Prostate gland (tissue), 2 donors: ENCODE data around the gene ARHGAP26.

Experiments used
- POLR2A ChIP-seq: fragments of 450-650 bp; IDR thresholded peaks from one replicate; pipeline ENCODE4 v1.6.1; 2016; ENCODE audit warnings: antibody characterized with exemption, mild to moderate bottlenecking
- POLR2AphosphoS5 ChIP-seq: sonication (generic); formaldehyde crosslinking; IDR thresholded peaks from one replicate; pipeline ENCODE4 v1.6.1; 2017; ENCODE audit warnings: antibody characterized with exemption
- TF ChIP-seq, protein P1 (sequence below), 4 experiments: fragments of 200-600 bp in 2 of 4; fragments of 450-650 bp in 2 of 4; sonication (generic) in 2 of 4; IDR thresholded peaks; 1 replicate in 3 of 4; 2 replicates in 1 of 4; pipeline ENCODE4 v1.5.1; 2016 to 2019; ENCODE audit warnings: antibody characterized with exemption in 4 of 4, mild to moderate bottlenecking in 2 of 4, moderate library complexity in 2 of 4

DNA sequence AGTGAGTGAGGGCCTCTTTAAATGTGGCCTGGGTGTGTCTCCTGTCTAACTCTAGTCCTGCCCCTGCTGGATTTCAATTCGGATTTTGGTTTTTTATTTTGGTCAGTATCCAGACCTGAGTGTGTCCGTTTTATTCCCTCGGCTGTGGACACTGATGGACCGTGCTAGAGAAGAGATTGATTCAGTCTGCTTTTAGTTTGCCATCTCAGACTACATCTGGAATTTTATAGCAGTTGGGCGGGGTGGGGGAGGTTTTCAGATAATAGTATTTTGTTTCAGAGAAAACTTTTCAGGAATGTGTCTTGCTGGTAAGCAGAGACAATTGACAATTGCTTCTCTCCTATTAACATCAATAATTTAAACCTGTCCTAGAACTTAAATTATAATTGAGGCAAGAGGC, 308.1 kb downstream of the ARHGAP26 start:
- TF ChIP-seq, protein P1, sequence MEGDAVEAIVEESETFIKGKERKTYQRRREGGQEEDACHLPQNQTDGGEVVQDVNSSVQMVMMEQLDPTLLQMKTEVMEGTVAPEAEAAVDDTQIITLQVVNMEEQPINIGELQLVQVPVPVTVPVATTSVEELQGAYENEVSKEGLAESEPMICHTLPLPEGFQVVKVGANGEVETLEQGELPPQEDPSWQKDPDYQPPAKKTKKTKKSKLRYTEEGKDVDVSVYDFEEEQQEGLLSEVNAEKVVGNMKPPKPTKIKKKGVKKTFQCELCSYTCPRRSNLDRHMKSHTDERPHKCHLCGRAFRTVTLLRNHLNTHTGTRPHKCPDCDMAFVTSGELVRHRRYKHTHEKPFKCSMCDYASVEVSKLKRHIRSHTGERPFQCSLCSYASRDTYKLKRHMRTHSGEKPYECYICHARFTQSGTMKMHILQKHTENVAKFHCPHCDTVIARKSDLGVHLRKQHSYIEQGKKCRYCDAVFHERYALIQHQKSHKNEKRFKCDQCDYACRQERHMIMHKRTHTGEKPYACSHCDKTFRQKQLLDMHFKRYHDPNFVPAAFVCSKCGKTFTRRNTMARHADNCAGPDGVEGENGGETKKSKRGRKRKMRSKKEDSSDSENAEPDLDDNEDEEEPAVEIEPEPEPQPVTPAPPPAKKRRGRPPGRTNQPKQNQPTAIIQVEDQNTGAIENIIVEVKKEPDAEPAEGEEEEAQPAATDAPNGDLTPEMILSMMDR (IDR thresholded peaks at IDR 0.05), result no peak
- TF ChIP-seq POLR2A (no peak), POLR2AphosphoS5 (no peak)
